GM12801 (cell line): ENCODE data around the gene CYB5RL.

Source experiments
- CTCF ChIP-seq: IDR thresholded peaks from one replicate; pipeline ENCODE4 v1.5.1; 2011; ENCODE audit warnings: control low read depth; ENCODE audit not compliant: insufficient read length; ENCODE audit errors: extremely low read depth

CYB5RL gene

GRCh38 chr1:54218883-54219687 lies 19.3 kb upstream of the CYB5RL start:
- TF ChIP-seq CTCF, result no peak

GRCh38 chr1:54215523-54215922 lies 15.7 kb upstream of the CYB5RL start:
- no peak for TF ChIP-seq CTCF

- no peak for TF ChIP-seq CTCF
Measured at GRCh38 chr1:54212872-54213271, 13.0 kb upstream of the CYB5RL start.

GRCh38 chr1:54207287-54207686 lies 7.5 kb upstream of the CYB5RL start:
- TF ChIP-seq CTCF, result no peak

GRCh38 chr1:54204199-54204598 lies 4.4 kb upstream of the CYB5RL start:
- TF ChIP-seq CTCF, result no peak

GRCh38 chr1:54200519-54200997 lies 728 bp upstream of the CYB5RL start:
- TF ChIP-seq CTCF, result no peak

GRCh38 chr1:54199151-54199764 lies 572 bp downstream of the CYB5RL start:
- TF ChIP-seq CTCF, result no peak
